NCI-H2081 (cell line): ENCODE measurements around the gene LAMP5.

Experiments
- DNase-seq, 2 experiments: peaks; one replicate each; lab custom pipeline; 2025; lab: John Stamatoyannopoulos, UW

Gene LAMP5, protein sequence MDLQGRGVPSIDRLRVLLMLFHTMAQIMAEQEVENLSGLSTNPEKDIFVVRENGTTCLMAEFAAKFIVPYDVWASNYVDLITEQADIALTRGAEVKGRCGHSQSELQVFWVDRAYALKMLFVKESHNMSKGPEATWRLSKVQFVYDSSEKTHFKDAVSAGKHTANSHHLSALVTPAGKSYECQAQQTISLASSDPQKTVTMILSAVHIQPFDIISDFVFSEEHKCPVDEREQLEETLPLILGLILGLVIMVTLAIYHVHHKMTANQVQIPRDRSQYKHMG

DNA sequence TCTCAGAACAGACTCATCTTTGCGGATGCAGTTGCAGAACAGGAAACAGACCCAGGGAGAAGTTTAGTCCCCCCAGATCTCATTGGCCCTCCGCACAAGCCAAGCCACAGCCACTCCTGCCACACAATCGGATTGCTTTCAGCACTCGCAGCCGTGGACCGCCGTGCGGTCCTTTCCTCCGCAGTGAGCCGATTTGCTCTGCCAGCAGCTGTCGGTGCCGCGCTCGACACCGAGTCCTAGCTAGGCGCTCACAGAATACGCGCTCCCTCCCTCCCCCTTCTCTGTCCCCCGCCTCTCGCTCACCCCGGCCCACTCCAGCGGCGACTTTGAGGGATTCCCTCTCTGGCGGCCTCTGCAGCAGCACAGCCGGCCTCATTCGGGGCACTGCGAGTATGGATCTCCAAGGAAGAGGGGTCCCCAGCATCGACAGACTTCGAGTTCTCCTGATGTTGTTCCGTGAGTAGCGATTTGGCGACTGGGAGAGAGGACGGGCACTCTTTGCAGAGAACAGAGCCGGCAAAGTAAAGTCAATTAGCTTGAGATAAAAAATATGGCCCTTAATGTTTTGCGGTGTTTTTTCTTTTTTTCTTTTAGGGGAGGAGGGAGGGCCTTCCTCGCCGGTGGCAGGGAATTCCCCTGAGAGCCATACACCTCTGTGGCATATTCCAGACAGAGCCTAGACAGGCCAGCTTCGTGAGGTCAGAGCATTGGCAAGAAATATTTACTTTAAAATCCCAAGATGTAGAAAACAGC is at the start of gene LAMP5:
LAMP5 (plus strand) TSS at position 130 of the 753 bp plus-strand sequence; CDS start at position 393, 263 bp downstream.
- DNase-seq: no peak

DNA sequence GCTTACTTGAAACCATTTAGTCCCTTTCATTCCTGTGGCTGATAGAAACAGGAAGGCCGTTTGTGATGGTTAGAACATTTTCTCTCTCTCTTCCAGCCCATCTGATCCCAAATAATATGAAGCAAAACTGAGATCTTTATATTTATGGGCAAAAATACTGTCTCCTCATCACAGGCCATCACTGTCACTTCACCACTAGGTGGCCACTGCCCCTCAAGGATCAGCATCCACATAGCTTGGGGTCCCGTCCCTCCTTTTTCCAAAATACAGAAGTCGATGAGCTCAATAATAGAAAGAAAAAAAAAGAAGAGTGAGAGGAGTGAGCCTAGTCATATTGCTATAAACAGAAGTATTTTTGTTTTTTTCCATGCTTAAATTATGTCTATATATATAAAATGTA is 46.4 kb upstream of the LAMP5 start:
- no peak for DNase-seq

DNA sequence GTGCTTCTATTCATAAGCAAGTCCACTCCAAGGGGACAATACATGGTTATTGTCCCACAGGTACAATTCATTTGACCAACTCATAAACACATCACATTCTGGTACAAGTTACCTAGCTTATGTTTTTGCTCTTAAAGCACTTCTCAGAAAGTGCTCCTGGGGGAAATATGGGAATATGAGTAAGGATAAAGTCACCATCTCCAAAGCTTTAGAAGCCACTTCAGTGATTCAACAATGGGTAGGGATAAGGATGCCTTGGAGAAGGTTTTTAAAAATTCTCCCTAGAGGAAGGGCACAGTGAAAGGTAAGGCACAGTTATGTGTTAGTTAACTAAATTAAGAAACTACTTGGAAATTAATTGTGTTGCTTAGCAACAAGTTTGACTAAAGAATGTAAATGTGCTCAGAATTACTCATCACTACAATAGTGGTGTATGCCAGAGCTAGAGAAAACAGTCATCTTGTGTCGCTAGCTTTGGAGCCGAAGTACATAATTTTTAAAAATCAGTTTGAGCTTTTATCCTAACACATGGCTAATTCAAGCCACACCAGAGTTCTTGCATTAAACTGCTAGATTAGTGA is 39.5 kb upstream of the LAMP5 start:
- no peak for DNase-seq

DNA sequence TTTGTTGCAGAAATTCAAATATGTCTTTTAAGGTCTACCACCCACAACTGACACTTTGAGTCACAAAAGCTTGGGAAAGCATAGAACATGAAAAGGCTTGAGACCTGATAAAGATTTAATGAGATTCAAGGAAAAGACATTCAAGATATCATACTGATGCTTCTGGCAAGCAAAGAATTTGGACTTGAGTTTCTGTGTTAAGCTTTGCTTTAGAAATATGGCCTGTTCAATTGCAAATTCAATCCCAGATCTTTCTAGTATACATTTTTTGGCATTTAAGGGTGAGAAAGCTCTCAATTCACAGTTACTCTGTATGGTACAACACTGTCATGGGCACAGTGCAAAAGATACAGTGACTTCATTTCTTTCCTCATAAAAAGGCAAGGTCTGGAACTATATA is 38.9 kb upstream of the LAMP5 start:
- DNase-seq: no peak

GRCh38 chr20:9476174-9476573 is 38.2 kb upstream of the LAMP5 start:
- DNase-seq: no peak

DNA sequence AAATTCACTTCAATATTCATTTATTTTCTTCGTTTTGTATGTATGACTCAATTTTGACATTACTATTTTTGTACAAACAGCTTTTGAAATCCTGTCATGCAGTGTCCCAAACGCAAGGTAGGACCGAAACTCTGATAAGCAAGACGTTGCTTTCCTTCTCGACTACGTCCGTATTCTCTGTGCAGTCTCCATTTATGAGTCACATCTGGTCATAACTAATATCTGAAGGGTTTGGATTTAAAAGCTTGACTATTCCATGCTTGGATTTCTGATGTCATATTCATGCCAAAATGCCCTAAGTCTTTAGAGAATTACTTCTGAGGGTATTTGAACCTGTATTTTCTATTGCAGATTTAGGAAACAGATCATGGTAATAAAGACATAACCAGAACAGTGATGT is 37.8 kb upstream of the LAMP5 start:
- no peak for DNase-seq

GRCh38 chr20:9478771-9479170 is 35.6 kb upstream of the LAMP5 start:
- DNase-seq: no peak

GRCh38 chr20:9480066-9480465 is 34.3 kb upstream of the LAMP5 start:
- DNase-seq: no peak

- no peak for DNase-seq
These were observed 32.2 kb upstream of the LAMP5 start for GRCh38 chr20:9482180-9482579.

DNA sequence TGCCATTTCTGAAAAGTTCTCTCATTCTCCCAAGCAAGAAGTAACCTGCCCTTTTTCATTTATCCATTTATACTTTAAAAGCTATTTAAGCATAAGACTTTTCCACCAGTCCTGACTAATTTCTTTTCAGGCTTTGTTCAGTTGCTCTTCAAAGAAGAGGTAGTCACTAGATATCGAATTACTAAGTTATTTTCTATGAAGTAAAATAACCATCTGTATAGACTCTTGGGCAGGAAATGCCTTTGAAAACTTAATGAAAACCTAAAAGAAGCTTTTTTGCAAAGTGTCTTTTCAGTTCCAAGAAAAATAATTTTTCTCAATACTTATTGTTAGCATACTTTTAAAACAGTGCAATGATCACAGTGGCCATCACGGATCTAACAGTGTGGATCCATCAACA is 31.3 kb upstream of the LAMP5 start:
- DNase-seq: no peak

DNA sequence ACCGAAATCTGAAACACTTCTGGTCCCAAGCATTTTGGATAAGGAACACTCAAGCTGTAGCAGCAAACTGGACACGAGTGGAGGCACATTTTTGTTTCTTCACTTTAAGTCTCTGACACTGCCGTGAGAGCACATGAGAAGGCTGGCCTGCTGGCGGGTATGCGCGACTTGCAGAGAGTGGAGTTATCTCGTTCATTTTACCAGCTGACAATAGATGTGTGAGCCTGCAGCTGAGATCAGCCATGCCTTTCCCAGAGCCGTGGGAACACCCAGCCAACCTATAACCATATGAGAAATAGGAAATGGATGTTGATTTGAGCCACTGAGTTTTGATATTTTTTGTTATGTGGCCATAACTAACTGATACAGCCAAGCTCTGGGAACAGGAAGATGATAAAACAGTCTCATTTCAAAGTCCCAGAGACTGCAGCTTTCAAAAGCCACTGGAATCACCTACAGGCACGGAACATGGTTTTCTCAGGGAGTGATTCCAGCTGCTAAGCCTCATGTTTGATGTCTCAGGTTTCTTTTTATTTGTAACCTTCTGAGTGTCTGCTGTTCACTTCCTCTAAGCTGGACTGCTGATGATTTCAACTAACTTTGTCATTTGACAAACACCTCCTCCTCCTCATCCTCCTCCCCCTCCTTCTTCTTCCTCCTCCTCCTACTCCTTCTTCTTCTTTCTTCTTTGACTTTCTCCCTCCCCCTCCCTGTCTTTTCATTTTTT is 28.6 kb upstream of the LAMP5 start:
- no peak for DNase-seq

DNA sequence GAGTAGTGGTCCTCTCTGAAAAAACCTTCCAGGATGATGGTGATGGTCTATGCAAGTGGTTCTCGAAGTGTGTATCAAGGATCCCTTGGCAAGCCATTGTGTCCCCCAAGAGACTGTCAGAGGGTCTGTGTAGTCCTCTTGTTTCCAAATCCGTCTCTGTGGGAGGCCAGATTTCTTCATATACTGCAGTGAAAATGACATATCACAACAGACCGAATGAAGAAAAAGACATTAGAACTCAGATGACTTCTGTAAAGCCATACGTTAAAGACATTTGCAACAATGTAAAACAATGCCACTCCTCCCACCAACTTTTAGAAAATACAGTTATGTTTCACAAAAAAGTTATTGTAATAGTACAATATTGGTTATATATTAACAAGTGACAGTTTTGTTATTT is 27.2 kb upstream of the LAMP5 start:
- DNase-seq: no peak

GRCh38 chr20:9488063-9488462 is 26.3 kb upstream of the LAMP5 start:
- no peak for DNase-seq

GRCh38 chr20:9490161-9490560 is 24.2 kb upstream of the LAMP5 start:
- no peak for DNase-seq

GRCh38 chr20:9490631-9491030 is 23.8 kb upstream of the LAMP5 start:
- DNase-seq: no peak

DNA sequence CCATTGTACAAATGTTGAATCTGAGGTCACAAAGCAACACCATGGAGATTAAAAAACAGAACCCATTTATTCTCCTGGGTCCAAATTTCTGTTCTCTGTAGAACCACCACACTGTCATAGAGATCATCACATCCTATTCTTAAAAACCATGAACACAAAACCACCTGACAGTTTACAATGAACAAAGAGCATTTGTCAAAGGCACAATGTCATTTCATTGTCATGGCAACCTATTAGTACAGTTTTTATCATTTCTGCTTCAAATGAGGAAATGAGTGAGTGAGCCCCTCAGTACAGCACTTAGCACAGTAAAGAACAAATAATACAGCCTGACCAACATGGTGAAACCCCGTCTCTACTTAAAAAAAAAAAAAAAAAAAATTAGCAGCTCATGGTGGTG is 23.1 kb upstream of the LAMP5 start:
- DNase-seq: no peak

GRCh38 chr20:9492067-9492466 is 22.3 kb upstream of the LAMP5 start:
- DNase-seq: no peak

DNA sequence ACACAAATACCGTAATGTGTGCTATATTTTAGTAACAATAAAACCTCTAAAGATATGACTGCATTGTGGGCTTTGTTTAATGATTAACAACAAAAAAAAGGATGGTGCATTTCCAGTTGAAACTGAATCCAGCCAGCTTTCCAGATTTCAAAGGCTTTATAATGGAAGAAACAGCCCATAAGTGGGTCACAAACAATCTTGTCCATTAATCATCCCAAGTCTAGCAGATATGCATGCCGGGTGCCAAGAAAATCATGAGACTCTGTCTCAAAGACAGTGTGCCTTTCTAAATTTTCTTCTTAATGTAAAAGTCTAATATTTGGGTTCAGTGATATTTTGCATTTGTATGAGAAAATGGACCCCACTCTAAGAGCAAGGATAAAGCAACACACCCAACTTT is 20.6 kb upstream of the LAMP5 start:
- no peak for DNase-seq

- no peak for DNase-seq
These were observed 18.7 kb upstream of the LAMP5 start for GRCh38 chr20:9495701-9496100.

DNA sequence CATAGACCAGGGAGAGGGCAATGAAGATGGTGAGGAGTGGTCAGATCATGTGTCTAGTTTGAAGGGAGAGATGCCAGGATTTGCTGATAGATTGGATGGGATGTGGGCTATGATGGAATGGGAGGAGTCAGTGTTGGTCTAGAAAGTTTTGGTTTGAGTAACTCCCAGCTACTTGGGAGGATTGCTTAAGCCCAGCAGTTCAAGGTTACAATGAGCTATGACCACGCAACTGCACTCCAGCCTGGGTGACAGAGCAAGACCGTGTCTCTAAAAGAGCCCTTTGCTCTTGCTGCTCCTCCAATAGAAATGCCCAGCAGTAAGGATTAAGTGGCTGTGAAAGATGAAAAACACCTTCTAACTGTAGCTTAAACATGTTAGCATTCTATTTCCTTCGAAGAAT is 18.2 kb upstream of the LAMP5 start:
- no peak for DNase-seq

GRCh38 chr20:9498322-9498721 is 16.1 kb upstream of the LAMP5 start:
- DNase-seq: no peak

DNA sequence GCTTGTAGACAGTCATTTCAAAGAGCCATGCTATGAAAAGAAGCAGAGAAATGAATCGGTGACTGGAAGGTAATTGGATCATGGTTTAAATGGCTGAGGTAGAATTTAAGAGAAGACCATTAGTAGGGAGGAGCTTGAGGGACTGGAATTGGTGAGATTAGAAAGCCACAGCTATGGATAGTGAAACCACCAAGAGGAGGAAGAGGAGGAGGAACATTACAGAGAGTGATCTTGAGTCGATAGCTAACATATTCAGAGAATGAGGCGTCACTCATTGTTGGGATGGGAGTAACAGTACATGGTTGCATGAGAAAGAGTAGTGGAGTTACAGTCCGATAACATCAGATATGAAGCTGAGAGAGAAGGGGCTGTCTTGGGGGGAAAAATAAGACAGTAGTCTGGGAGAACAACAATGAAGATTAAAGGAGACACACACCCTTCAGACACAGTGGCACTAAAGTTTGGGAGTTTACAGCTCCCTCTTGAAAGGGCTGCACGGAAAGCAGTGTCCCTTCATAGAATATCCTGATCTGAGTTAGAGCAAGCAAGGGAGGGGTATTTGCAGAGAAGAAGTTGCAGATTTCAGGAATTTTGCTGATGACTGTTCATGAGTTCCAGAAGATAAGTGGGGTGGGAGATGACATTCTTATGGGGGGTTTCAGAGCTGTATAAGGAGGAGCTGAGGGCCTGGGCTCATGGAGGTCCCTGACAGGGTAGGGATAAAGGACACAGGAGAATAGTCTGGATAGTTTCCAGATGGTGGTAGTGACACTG is 15.1 kb upstream of the LAMP5 start:
- DNase-seq: no peak
